ENCODE data around the gene VWA3B.

- TF ChIP-seq EZH2 (IDR thresholded peaks at IDR 0.05; ENCODE audit: insufficient read depth, poor library complexity, severe bottlenecking) (no peak), EZH2phosphoT487 (IDR thresholded peaks at IDR 0.05; ENCODE audit: insufficient read depth, low read depth) (no peak)
These were observed 46.5 kb upstream of the VWA3B start for GRCh38 chr2:98040331-98040939.
